ENCODE measurements around the gene CLDN7.

Gene CLDN7

DNA sequence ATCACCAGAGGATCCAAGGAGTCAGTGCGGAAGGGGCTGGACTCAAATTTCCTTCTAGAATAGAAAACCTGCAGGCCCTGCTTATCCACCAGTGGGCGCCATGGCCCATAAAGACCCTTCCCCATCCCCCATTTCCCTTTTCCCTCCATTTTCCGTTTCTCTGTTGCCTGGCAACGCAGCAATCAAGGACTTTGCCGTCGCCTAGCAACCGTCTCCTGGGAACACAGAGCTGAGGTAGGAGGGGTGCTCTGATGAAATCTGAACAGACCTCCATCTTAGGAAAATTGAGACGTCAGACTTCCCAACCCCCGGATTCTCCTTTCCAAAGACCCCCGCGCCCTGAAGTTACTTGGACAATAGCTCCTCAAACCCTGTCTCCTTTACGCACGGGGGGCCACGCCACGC, 48.4 kb downstream of the CLDN7 start:
- TF ChIP-seq, protein P1, sequence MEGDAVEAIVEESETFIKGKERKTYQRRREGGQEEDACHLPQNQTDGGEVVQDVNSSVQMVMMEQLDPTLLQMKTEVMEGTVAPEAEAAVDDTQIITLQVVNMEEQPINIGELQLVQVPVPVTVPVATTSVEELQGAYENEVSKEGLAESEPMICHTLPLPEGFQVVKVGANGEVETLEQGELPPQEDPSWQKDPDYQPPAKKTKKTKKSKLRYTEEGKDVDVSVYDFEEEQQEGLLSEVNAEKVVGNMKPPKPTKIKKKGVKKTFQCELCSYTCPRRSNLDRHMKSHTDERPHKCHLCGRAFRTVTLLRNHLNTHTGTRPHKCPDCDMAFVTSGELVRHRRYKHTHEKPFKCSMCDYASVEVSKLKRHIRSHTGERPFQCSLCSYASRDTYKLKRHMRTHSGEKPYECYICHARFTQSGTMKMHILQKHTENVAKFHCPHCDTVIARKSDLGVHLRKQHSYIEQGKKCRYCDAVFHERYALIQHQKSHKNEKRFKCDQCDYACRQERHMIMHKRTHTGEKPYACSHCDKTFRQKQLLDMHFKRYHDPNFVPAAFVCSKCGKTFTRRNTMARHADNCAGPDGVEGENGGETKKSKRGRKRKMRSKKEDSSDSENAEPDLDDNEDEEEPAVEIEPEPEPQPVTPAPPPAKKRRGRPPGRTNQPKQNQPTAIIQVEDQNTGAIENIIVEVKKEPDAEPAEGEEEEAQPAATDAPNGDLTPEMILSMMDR (IDR thresholded peaks at IDR 0.05; ENCODE audit: control insufficient read depth, insufficient read depth, low read depth, low read length, missing control alignments): peak; percentile 36
- H3K4me3 ChIP-seq (ENCODE audit: control insufficient read depth, low read depth, low read length): peak overlapping the region; percentile 65
- no peak for DNase-seq (ENCODE audit: low read depth)

DNA sequence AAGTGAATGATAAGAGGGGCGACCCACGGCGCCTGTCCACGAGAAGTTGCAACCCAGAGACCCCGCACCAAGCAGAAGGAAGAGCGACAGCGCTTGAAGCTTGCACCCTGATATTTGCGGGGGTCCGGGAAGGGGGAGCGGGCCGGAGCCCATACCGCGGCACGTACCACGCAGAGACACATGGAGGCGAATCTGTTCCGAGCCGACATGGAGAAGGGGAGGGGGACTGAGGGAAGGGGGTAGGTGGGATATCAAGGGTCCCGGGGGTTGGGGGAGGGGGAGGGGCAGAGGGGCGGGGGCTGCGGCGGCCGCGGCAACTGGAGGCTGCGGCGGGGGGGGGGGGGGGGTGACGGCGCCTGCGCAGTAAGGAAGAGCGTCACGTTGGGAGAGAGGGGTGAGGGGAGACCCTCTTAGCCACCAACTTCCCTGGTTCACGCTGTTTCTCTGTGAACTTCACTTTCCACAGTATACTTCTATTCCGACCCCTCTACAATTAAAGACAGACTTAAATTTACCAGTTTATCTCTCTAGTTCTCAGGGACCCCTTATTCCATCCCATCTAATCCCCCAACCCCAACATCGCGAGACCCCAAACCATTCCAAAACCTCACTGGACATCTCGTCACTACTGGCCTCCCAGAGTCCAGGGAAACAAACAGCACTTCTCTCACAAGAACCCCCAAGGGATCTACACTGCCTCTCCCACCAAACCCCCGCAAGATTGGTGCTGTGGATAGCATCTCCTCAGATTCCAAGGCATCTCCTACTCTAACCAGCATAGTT, 50.6 kb downstream of the CLDN7 start:
- TF ChIP-seq, protein P1 (IDR thresholded peaks at IDR 0.05; ENCODE audit: control insufficient read depth, insufficient read depth, low read depth, low read length, missing control alignments): no peak
- no peak overlapping the region for H3K4me3 ChIP-seq (ENCODE audit: control insufficient read depth, low read depth, low read length)
- no peak for DNase-seq (ENCODE audit: low read depth)

Measured in AG09309 (cell line).